GM18858 (cell line): ENCODE results near the gene OR52B2.
"Not testable (repeated sequence)": the region's sequence is repeated elsewhere in the genome, so short reads cannot be mapped to it uniquely, and the experiment has no call there.

Experiments
- ATAC-seq: cut with Tn5 transposase; IDR thresholded peaks from one replicate; pipeline ENCODE4 v1.9.1; 2021; ENCODE audit not compliant: unreplicated experiment

Gene OR52B2

DNA sequence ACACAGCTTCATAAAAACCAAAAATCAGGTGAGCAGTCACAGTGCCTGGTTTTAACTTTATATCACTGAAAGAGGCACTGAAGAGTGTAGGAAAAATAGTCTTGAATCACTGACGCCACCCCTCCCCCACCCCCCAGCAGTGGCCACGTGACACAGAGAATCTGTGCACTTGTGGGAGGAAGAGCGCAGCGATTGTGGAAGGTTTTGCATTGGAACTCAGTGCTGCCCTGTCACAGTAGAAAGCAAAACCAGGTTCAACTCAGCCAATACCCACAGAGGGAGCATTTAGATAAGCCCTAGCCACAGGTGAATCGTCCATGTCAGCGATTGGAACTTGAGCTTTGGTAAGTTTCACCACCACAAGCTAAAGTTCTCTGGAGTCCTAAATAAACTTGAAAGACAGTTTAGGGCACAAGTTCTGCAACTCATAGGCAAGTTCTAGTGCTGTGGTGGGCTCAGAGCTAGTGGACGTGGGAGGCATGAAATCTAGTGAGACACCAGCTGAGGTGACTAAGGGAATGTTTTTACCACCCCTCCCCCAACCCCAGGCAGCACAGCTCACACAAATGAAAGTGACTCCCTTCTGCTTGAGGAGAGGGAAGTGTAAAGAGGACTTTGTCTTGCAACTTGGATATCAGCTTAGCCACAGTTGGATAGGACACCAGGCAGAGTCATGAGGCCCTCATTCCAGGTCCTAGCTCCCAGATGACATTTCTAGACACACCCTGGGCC lies 13.3 kb downstream of the OR52B2 start:
- no peak for ATAC-seq

- ATAC-seq: no peak
Measured at GRCh38 chr11:6152126-6152525, 18.0 kb downstream of the OR52B2 start.

DNA sequence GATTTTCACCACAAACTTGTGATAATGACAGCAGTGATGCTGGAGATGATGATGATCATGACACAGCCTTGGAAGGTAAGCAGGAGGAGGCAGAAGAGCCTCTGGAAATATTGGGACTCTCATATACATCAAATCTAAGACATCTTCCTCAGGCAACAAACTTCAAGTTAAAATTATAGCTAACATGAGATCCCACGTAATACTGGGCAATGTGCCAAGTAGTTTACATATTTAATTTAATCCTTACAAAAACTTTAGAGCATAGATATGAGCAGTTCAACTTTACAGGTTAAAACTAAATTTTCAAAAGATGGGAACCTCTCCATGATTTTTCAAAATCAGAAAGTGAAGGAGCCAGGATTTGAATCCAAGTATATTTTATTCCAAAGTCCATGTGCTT lies 19.0 kb downstream of the OR52B2 start:
- ATAC-seq: no peak

DNA sequence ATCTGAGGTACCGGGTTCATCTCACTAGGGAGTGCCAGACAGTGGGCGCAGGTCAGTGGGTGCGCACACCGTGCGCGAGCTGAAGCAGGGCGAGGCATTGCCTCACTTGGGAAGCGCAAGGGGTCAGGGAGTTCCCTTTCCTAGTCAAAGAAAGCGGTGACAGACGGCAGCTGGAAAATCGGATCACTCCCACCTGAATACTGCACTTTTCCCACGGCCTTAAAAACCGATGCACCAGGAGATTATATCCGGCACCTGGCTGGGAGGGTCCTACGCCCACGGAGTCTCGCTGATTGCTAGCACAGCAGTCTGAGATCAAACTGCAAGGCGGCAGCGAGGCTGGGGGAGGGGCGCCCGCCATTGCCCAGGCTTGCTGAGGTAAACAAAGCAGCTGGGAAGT lies 26.4 kb downstream of the OR52B2 start:
- not testable (repeated sequence) for ATAC-seq

DNA sequence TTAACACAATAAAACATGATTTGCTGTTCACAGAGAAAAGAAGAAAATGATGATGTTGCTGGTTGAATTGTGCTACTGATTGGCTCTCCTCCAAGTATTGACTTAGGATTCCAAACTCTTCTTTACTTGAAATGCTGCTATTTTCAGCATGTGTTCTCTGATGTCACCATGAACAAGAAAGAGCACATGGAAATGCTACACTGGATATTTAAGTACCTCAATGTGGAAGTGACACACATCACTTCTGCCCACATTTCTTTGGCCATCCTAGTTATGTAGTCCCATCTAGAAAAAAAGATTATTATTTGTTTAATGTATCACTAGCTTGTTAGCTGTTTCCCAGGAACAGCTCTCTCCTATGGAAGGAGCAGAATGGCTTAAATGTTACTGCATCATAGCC lies 27.2 kb downstream of the OR52B2 start:
- no peak for ATAC-seq

DNA sequence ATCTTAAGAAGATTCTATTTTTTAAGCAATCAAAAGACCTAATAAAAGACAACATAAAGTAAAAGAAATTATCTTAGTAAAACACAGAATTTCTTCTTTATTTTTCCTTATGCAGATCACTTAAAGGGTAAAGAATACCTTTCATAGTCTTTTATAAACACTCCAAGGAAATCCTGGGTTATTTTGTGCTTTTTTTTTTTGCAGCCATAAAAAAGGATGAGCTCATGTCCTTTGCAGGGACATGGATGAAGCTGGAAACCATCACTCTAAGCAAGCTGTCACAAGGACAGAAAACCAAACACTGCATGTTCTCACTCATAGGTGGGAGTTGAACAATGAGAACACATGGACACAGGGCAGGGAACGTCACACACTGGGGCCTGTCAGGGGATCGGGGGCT lies 34.2 kb downstream of the OR52B2 start:
- not testable (repeated sequence) for ATAC-seq

- no peak for ATAC-seq
Measured at GRCh38 chr11:6132431-6132830, 37.7 kb downstream of the OR52B2 start.

DNA sequence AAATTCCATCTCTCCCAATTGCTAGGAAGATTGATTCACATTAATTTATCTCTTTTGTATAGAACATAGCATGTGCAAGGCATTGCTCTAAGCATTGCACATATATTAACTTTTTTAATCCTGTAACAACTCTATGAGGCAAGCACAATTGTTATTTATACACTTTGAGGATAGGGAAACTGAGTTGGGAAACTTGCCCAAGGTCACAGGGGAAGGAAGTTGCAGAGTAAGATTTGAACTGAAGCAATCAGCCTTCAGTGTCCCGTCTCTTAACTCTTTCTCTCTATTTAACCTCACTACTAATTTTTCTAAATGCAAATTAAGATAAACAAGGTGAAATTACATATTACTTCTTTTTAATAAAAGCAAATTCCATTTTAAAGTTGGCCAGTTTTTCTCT lies 40.5 kb downstream of the OR52B2 start:
- ATAC-seq: no peak

DNA sequence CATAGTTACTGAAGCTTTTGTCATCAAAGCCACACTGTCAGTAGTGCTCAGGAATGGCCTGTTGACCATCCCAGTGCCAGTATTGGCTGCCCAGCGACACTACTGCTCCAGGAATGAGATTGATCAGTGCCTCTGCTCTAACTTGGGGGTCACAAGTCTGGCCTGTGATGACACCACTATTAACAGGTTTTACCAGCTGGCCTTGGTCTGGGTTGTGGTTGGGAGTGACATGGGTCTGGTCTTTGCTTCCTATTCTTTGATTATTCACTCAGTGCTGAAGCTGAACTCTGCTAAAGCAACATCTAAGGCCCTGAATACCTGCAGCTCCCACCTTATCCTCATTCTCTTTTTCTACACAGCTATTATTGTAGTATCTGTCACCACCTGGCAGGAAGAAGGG lies 41.1 kb downstream of the OR52B2 start:
- ATAC-seq: no peak

DNA sequence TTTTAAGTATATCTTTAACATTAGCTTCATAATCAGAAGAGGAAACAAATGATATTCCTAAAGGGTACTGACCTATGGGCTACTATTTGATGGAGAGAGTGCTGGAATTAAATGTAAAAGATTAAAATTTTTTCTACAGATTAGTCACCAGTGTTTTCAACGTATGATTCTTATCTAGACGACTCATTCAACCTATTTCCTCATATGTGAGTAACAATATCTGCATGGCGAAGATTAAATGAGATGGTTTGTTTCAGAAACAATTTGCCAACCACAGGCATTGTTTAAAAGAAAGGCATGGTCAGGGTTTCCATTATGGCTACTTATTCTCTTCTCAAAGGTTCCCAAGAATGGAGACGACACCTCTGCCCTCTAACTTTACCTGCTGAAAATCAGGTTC lies 42.2 kb downstream of the OR52B2 start:
- no peak for ATAC-seq

DNA sequence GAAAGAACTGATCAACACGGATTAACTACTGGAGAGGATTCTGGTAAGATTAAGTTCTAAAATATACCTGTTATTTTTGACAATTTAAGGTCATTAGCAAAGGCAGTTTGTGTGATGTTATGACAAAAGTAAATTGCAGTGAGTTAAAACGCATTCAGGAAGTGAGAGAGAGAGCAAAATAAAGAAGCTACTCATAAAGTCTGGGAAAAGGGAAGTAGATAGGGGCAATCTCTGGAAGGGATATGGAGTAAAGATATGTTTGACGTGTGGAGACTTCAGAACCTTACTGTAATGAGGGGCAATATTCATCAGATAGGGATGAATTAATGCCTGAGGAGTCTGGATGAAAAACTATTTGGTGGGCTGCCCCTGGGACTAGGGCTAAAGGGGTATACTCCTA lies 45.9 kb downstream of the OR52B2 start:
- ATAC-seq: no peak
